Measurements from ENCODE around the gene ARHGAP36.

DNA sequence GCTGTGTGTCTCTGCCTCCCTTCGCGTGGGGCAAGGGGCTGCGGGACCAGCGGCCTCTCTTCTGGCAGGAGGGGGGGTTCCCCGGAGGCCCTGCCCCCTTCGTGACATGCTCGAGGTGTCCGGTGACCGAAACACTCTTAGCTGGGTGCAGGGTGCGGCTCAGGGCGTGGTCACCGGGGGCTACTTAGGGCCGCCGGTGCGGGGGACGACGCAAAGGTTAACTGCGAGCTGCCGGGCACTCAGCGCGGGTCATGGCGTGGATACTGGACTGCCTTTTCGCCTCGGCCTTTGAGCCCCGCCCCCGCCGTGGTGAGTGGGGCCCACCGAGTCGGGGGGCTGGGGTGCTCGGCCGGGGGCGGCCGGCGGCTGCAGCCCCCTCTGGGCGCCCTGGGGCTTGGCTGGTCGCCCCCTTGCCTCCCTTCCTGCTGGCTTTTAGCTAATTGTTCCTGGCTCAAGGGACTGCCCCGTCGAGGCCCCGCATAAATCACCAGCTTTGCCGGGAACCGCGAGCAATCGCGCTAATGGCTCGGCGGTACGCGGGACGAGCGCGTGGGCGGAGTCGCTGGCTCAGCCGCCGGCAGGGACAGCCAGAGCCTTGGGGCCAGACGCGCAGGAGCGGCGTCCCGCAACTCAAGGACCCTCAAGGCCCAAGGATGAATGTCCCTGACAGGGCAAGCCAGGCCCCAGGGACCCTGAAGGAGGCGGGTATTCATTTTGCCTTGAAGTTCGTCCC is at the start of gene ARHGAP36:
- no peak for TF ChIP-seq PPARA (CRISPR knock-in tag; IDR thresholded peaks at IDR 0.05; ENCODE audit: borderline replicate concordance)
- TF ChIP-seq TOX (CRISPR knock-in tag; IDR thresholded peaks at IDR 0.05; ENCODE audit: borderline replicate concordance), result no peak
- no peak for TF ChIP-seq ISL1 (CRISPR knock-in tag; IDR thresholded peaks at IDR 0.05)
- TF ChIP-seq ZFP3 (CRISPR knock-in tag; IDR thresholded peaks at IDR 0.05), result no peak
- no peak for TF ChIP-seq ZFP30 (CRISPR knock-in tag; IDR thresholded peaks at IDR 0.05)
- no peak for TF ChIP-seq ZNF70 (CRISPR knock-in tag; IDR thresholded peaks at IDR 0.05)
- TF ChIP-seq ZNF8 (CRISPR knock-in tag; IDR thresholded peaks at IDR 0.05), result no peak
- no peak for TF ChIP-seq TCF4 (CRISPR knock-in tag; IDR thresholded peaks at IDR 0.05; ENCODE audit: borderline replicate concordance)
- TF ChIP-seq GLIS3 (CRISPR knock-in tag; IDR thresholded peaks at IDR 0.05), result no peak
- TF ChIP-seq, protein P1, sequence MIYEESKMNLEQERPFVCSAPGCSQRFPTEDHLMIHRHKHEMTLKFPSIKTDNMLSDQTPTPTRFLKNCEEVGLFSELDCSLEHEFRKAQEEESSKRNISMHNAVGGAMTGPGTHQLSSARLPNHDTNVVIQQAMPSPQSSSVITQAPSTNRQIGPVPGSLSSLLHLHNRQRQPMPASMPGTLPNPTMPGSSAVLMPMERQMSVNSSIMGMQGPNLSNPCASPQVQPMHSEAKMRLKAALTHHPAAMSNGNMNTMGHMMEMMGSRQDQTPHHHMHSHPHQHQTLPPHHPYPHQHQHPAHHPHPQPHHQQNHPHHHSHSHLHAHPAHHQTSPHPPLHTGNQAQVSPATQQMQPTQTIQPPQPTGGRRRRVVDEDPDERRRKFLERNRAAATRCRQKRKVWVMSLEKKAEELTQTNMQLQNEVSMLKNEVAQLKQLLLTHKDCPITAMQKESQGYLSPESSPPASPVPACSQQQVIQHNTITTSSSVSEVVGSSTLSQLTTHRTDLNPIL (CRISPR knock-in tag; IDR thresholded peaks at IDR 0.05; ENCODE audit: low read depth), result no peak
- TF ChIP-seq, protein P2, sequence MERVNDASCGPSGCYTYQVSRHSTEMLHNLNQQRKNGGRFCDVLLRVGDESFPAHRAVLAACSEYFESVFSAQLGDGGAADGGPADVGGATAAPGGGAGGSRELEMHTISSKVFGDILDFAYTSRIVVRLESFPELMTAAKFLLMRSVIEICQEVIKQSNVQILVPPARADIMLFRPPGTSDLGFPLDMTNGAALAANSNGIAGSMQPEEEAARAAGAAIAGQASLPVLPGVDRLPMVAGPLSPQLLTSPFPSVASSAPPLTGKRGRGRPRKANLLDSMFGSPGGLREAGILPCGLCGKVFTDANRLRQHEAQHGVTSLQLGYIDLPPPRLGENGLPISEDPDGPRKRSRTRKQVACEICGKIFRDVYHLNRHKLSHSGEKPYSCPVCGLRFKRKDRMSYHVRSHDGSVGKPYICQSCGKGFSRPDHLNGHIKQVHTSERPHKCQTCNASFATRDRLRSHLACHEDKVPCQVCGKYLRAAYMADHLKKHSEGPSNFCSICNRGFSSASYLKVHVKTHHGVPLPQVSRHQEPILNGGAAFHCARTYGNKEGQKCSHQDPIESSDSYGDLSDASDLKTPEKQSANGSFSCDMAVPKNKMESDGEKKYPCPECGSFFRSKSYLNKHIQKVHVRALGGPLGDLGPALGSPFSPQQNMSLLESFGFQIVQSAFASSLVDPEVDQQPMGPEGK (CRISPR knock-in tag; IDR thresholded peaks at IDR 0.05; ENCODE audit: borderline replicate concordance), result no peak

Data from SK-N-SH treated with all-trans-retinoic acid at 6 μM for 48 hours (cell line).